ENCODE measurements around the gene CLDN22. TPM values are rescaled to one million over a fixed set of nuclear protein-coding genes. Genes with fewer than 3 reads are reported as not detected.
A peak's percentile ranks its signal among the peaks of the same experiment; 100 is the strongest.

The CLDN22 gene
- total and polyA plus RNA-seq, 4 donors = 0.05 TPM; not detected in 3

GRCh38 chr4:183335369-183335940, 15.4 kb upstream of the CLDN22 start:
- Histone ChIP-seq H3K9me3 (ENCODE audit: control insufficient read depth in 4 of 4, low read length in 3 of 4) (no peaks in the 10 kb centered on the region), H3K4me1 (ENCODE audit: control insufficient read depth in 4 of 4, insufficient read depth in 4 of 4, low read length in 3 of 4) (no peaks in the 10 kb centered on the region), H3K9ac (ENCODE audit: low read depth in 1 of 2, low read length in 2 of 2) (no peak overlapping the region), H3K27me3 (ENCODE audit: control insufficient read depth in 4 of 4, insufficient read depth in 4 of 4, low read length in 3 of 4) (no peaks in the 10 kb centered on the region), H3K36me3 (ENCODE audit: control insufficient read depth in 4 of 4, insufficient read depth in 3 of 4, low read depth in 1 of 4, low read length in 3 of 4) (no peaks in the 10 kb centered on the region), H3K27ac (ENCODE audit: low read depth in 1 of 2, low read length in 2 of 2) (no peak overlapping the region), H3K4me3 (ENCODE audit: low read depth in 1 of 3, low read length in 3 of 3) (no peak overlapping the region)
- TF ChIP-seq JUND (IDR thresholded peaks at IDR 0.05) (peak in 1 of 2 donors; percentile 63), CTCF (IDR thresholded peaks at IDR 0.05; ENCODE audit: low read depth, low read length, missing input control) (no peak), SP1 (IDR thresholded peaks at IDR 0.05) (no peak), FOXA1 (IDR thresholded peaks at IDR 0.05) (no peak)
- 80% methylated on average over 3 of the region's 3 CpGs for WGBS
- no peak for DNase-seq (ENCODE audit: low spot score)

GRCh38 chr4:183333983-183334382, 13.9 kb upstream of the CLDN22 start:
- TF ChIP-seq HNF4G (IDR thresholded peaks at IDR 0.05) = no peak
- no peak for TF ChIP-seq ZBTB33 (IDR thresholded peaks at IDR 0.05)
- no peak for TF ChIP-seq EGR1 (IDR thresholded peaks at IDR 0.05; ENCODE audit: low read depth in 2 of 2)
- no peak for TF ChIP-seq NR2F2 (IDR thresholded peaks at IDR 0.05)
- peak; percentile 19 to 23 for TF ChIP-seq HNF4A (conservative IDR thresholded peaks at IDR 0.05)

GRCh38 chr4:183333202-183333601, 13.1 kb upstream of the CLDN22 start:
- no peaks in the 10 kb centered on the region for H3K36me3 ChIP-seq (ENCODE audit: control insufficient read depth in 4 of 4, insufficient read depth in 3 of 4, low read depth in 1 of 4, low read length in 3 of 4)
- peaks cover 0 to 3% (median 0%) of the 10 kb centered on the region in 4 donors for H3K9me3 ChIP-seq (ENCODE audit: control insufficient read depth in 4 of 4, low read length in 3 of 4)
- DNase-seq (ENCODE audit: low spot score) = no peak
- H3K9ac ChIP-seq (ENCODE audit: low read depth in 1 of 2, low read length in 2 of 2) = no peak overlapping the region
- no peak overlapping the region for H3K27ac ChIP-seq (ENCODE audit: low read depth in 1 of 2, low read length in 2 of 2)
- no peaks in the 10 kb centered on the region for H3K4me1 ChIP-seq (ENCODE audit: control insufficient read depth in 4 of 4, insufficient read depth in 4 of 4, low read length in 3 of 4)
- H3K4me3 ChIP-seq (ENCODE audit: low read depth in 1 of 3, low read length in 3 of 3) = no peak overlapping the region
- H3K27me3 ChIP-seq (ENCODE audit: control insufficient read depth in 4 of 4, insufficient read depth in 4 of 4, low read length in 3 of 4) = no peaks in the 10 kb centered on the region
- WGBS = 93% methylated on average over 9 of the region's 9 CpGs
- TF ChIP-seq FOXA1 (IDR thresholded peaks at IDR 0.05) (no peak), ATF3 (IDR thresholded peaks at IDR 0.05) (no peak), RAD21 (IDR thresholded peaks at IDR 0.05) (no peak), CTCF (IDR thresholded peaks at IDR 0.05; ENCODE audit: low read depth, low read length, missing input control) (no peak), SP1 (IDR thresholded peaks at IDR 0.05) (no peak), TAF1 (conservative IDR thresholded peaks at IDR 0.05) (no peak), HNF4G (IDR thresholded peaks at IDR 0.05) (no peak), HNF4A (conservative IDR thresholded peaks at IDR 0.05) (no peak), JUND (IDR thresholded peaks at IDR 0.05) (no peak), REST (IDR thresholded peaks at IDR 0.05) (no peak), ZBTB33 (IDR thresholded peaks at IDR 0.05) (no peak), YY1 (IDR thresholded peaks at IDR 0.05) (no peak), FOXA2 (IDR thresholded peaks at IDR 0.05) (no peak)

More at GRCh38 chr4:183333983-183334382, 13.9 kb upstream of the CLDN22 start:
- no peaks in the 10 kb centered on the region for H3K27me3 ChIP-seq (ENCODE audit: control insufficient read depth in 4 of 4, insufficient read depth in 4 of 4, low read length in 3 of 4)
- WGBS = 79% methylated on average over 6 of the region's 6 CpGs
- no peak overlapping the region for H3K4me3 ChIP-seq (ENCODE audit: low read depth in 1 of 3, low read length in 3 of 3)
- H3K4me1 ChIP-seq (ENCODE audit: control insufficient read depth in 4 of 4, insufficient read depth in 4 of 4, low read length in 3 of 4) = no peaks in the 10 kb centered on the region
- peaks cover 0 to under 1% (median 0%) of the 10 kb centered on the region in 4 donors for H3K9me3 ChIP-seq (ENCODE audit: control insufficient read depth in 4 of 4, low read length in 3 of 4)
- no peaks in the 10 kb centered on the region for H3K36me3 ChIP-seq (ENCODE audit: control insufficient read depth in 4 of 4, insufficient read depth in 3 of 4, low read depth in 1 of 4, low read length in 3 of 4)
- DNase-seq (ENCODE audit: low spot score) = no peak
- no peak overlapping the region for H3K9ac ChIP-seq (ENCODE audit: low read depth in 1 of 2, low read length in 2 of 2)
- H3K27ac ChIP-seq (ENCODE audit: low read depth in 1 of 2, low read length in 2 of 2) = no peak overlapping the region

Data from liver (tissue), 9 donors.